ENCODE data around the gene TVP23B. TPM values are rescaled to one million over a fixed set of nuclear protein-coding genes. Genes with fewer than 3 reads are reported as not detected.
"Not testable (repeated sequence)": the region's sequence is repeated elsewhere in the genome, so short reads cannot be mapped to it uniquely, and the experiment has no call there.

The TVP23B gene
- 42.1 TPM for total RNA-seq
- long read RNA-seq, transcript TVP23B-201 (7 exons, 2,064 nt), result major isoform, 65 of 74 reads
- long read RNA-seq, partial matches to known transcripts, result 4 of 74 reads
- long read RNA-seq, other reads (novel, unspliced or antisense), result 3 of 74 reads

DNA sequence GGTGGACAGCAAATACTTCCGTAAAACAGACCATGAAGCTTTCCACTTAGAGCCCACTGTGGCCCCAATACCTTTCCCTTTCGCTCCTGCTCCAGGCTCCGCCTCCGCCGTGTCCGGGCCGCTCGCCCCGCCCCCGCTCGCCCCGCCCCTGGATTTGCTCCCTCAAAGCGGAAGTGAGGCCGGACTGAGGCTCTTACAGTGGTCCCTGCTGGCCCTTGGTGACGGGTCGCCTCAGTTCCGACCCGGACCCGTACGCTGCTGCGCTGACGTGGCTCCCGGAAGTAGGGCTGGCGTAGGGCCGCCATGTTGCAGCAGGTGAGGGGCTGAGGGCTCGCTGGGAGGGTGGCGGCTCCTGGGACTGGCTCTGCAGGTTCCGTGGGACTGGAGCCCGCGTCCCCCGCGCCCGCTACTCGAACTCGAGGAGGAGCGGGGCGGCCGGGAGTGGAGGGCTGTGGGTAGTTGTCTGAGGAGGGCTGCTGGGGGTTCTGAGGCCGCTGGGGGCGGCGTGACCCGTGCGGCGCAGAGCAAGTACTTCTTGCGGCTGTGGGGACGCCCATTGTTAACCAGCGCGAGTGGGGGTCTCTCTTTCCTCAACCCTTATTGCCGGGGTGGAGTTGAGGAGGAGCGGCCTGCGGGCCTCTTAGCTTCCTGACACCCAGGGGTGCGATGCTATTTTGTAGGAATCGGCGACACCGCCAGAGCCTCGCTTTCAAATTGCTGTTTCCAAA lies at the start of gene TVP23B:
TSS of gene TVP23B (plus strand) at position 193 of the 728 bp plus-strand sequence. CDS start at position 304, 111 bp downstream.
- peak; percentile 100 for ATAC-seq
- H3K9me3 ChIP-seq; H3K27me3 ChIP-seq; intact Hi-C loops (cut with DNase I); H3K36me3 ChIP-seq; H3K4me1 ChIP-seq: not testable (repeated sequence)
- Histone ChIP-seq H3K27ac (peak within 1 kb of the TSS; percentile 84), H3K4me3 (peak within 1 kb of the TSS; percentile 57)
- peak; percentile 99 for DNase-seq

DNA sequence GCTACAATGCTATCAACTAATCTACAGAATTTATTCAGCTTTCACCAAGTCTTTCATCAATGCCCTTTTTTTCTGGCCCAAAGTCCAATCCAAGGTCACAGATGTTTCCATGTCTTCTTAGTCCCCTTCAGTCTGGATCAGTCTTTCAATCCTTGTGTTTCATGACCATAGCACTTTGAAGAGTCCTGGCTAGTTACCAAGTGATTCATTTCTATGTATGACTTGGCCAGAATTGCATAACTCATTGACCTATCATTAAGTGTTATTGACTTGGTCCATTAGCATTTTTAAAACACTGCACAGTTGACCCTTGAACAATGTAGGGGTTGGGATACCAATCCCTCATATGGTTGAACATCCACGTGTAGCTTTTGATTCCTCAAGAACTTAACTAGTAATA lies 48.5 kb upstream of the TVP23B start:
- H3K36me3 ChIP-seq; intact Hi-C loops (cut with DNase I): not testable (repeated sequence)
- peak; percentile 9 for ATAC-seq

DNA sequence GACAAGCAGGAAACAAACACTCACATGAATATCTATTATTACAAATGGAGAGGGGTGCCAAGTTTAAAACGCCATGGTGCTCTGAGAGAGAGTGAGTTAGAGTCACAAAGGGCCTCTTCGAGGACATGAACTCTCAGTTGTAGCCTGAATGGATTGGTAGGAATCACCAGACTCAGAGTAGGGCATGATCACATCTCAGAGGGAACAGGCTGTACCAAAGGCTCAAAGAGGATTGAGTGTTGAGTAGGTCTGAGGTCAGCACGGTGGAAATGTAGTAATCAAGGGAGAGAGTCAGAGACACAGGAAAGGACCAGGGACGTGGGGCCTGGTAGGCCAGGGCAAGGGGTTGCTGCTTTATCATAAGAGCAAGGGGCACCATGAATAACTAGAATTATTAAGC lies 47.6 kb upstream of the TVP23B start:
- DNase-seq; H3K9me3 ChIP-seq; H3K36me3 ChIP-seq; H3K4me3 ChIP-seq; intact Hi-C loops (cut with DNase I); H3K27ac ChIP-seq; H3K27me3 ChIP-seq; H3K4me1 ChIP-seq: not testable (repeated sequence)
- peak; percentile 83 for ATAC-seq

More for the DNA sequence above, 48.5 kb upstream of the TVP23B start:
- H3K4me1 ChIP-seq, DNase-seq, H3K27me3 ChIP-seq, H3K27ac ChIP-seq, H3K4me3 ChIP-seq, H3K9me3 ChIP-seq: not testable (repeated sequence)

DNA sequence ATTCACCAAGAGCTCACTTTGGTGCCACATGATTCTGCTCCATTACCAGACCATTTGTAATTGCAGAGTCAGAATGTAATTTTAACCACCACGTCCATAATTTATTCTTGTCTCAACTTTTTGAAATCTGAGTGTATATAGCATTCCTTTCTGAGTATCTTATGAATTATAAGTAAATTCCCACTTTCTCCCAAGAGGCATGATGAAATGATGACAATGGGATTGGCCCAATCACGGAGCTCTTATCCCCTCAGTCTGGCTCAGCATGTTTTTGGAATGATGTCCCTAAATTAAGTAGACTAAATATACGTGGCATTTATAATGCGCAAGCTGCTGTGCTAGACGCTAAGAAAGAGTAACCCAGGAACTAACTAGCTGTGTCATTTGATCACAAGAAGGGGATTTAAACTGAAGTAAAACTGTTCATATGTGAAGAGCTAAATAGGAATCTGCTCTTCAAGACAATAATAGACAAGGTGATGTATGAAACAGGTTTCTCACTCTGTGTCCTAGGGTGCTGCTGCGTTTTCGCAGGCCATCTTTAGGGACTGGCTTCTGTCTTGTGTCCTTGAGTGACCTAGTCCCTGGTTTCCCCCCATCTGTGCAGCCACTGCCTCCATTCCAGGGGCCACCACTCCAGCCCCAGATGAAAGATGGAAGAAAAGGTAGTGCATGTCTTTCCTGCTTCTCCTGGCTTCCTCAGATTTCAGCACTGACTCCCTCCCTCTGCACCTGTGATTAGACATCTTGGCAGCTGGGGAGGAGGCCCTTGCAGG lies 41.2 kb upstream of the TVP23B start:
- H3K9me3 ChIP-seq; intact Hi-C loops (cut with DNase I); H3K4me1 ChIP-seq; ATAC-seq; H3K27me3 ChIP-seq; H3K27ac ChIP-seq; DNase-seq; H3K4me3 ChIP-seq; H3K36me3 ChIP-seq: not testable (repeated sequence)

DNA sequence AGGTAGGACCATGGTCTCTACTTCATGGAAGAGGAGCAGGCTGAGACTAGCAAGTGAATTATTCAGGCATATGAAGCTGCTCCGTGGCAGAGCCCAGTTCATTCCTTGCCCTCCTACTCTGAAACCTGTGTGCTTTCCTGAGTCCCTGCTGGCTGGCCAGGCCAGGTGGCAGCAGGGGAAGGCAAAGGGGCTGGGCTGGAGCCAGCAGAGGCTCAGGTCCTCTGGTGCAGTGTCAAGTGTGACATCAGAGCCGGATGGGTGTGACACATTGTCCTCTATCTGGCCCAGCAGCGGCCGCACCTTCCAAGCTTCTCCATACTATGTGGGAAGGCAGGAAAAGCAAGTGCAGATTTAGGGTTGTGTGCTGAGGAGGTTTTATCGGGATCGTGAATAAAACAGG lies 39.8 kb upstream of the TVP23B start:
- intact Hi-C loops (cut with DNase I); H3K9me3 ChIP-seq; DNase-seq; H3K4me1 ChIP-seq; H3K27ac ChIP-seq; H3K4me3 ChIP-seq; H3K27me3 ChIP-seq; H3K36me3 ChIP-seq: not testable (repeated sequence)
- ATAC-seq, result peak; percentile 40

GRCh38 chr17:18743699-18744421 lies 37.1 kb upstream of the TVP23B start, which contains the start of gene FBXW10:
TSS of gene FBXW10 (plus strand) at chr17:18744054. CDS start at chr17:18744245, 191 bp downstream.
- H3K4me3 ChIP-seq; intact Hi-C loops (cut with DNase I); H3K27me3 ChIP-seq; DNase-seq; H3K9me3 ChIP-seq; H3K36me3 ChIP-seq; H3K27ac ChIP-seq; H3K4me1 ChIP-seq: not testable (repeated sequence)
- ATAC-seq, result peak; percentile 61

- ATAC-seq, result not testable (repeated sequence)
Measured at GRCh38 chr17:18744726-18745125, 36.3 kb upstream of the TVP23B start.

GRCh38 chr17:18746551-18746950 lies 34.4 kb upstream of the TVP23B start:
- H3K4me1 ChIP-seq; H3K27me3 ChIP-seq; H3K36me3 ChIP-seq; intact Hi-C loops (cut with DNase I); H3K9me3 ChIP-seq; H3K4me3 ChIP-seq; ATAC-seq; DNase-seq; H3K27ac ChIP-seq: not testable (repeated sequence)

More at GRCh38 chr17:18744726-18745125, 36.3 kb upstream of the TVP23B start:
- H3K27ac ChIP-seq; DNase-seq; H3K4me3 ChIP-seq; H3K4me1 ChIP-seq; H3K36me3 ChIP-seq; H3K27me3 ChIP-seq; intact Hi-C loops (cut with DNase I); H3K9me3 ChIP-seq: not testable (repeated sequence)

GRCh38 chr17:18747501-18747900 lies 33.5 kb upstream of the TVP23B start:
- H3K27me3 ChIP-seq; H3K9me3 ChIP-seq; H3K36me3 ChIP-seq; ATAC-seq; H3K27ac ChIP-seq; H3K4me3 ChIP-seq; intact Hi-C loops (cut with DNase I); H3K4me1 ChIP-seq; DNase-seq: not testable (repeated sequence)

DNA sequence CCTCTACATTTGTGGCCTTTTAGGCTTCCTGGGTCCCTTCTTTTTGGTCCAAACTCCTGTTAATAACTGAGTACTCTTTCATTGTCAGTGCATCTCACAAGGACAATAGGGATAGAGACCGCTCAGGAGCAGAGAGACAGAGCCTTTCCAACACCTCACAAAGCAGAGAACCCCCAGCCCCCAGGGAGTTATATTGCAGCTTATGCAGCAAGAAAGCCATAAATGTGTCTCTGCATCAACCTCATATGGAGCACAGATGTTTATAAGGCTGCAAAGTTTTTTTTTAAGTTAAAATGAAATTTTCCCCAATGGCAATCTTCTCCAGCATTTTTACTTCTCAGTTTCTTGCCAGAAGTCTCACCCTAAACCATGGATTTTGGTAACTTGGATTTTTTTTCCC lies 30.7 kb upstream of the TVP23B start:
- ATAC-seq; DNase-seq; H3K9me3 ChIP-seq; H3K4me3 ChIP-seq; H3K36me3 ChIP-seq; H3K27ac ChIP-seq; H3K4me1 ChIP-seq; intact Hi-C loops (cut with DNase I); H3K27me3 ChIP-seq: not testable (repeated sequence)

DNA sequence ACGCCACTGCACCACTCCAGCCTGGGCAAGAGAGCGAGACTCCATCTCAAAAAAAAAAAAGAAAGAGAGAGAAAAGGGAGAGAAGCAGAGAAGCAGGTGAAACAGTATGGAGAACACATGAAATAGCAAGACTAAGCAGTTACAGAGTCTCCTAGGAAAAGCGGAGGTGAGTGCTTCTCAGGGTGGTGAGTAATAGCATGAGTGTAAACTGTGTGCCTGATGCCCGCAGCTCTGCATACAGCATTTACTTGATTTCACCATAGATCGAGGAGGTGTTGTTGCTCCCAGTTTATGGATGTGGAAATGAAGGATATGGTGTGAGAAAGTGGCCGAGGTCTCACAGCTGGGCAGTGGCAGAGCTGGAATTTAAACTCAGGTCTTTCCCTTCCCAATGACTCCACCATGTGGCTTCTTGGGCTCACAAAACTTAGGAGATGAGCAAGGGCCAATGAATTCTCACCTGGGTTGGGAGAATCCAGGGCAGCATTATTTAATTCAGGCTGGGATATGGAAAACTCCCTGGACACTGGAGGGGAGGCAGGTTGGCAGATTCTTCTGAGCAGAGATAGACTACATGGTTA lies 27.1 kb upstream of the TVP23B start:
- intact Hi-C loops (cut with DNase I); DNase-seq; H3K9me3 ChIP-seq; H3K4me1 ChIP-seq; H3K4me3 ChIP-seq; H3K27ac ChIP-seq; H3K36me3 ChIP-seq; H3K27me3 ChIP-seq: not testable (repeated sequence)
- ATAC-seq, result peak; percentile 67

DNA sequence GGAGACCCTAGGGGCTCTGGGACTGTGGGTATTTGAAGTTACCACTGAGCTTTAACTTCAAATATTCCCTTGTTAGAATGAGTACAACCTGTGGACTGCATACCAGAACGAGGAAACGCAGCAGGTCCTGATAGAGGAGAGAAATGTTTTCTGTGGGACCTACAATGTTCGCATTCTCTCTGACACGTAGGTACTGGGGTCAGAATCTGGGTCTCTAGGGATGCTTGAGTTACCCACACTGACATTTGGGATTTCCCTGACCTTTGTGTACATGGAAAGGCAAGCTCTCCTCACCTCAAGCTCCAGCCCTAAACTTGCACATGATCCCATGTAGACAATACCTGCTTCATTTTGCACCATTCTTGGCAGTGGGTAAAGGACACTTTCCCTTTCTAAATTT lies 25.0 kb upstream of the TVP23B start:
- H3K4me3 ChIP-seq; H3K27me3 ChIP-seq; DNase-seq; H3K27ac ChIP-seq; H3K36me3 ChIP-seq; ATAC-seq; H3K9me3 ChIP-seq; H3K4me1 ChIP-seq; intact Hi-C loops (cut with DNase I): not testable (repeated sequence)

DNA sequence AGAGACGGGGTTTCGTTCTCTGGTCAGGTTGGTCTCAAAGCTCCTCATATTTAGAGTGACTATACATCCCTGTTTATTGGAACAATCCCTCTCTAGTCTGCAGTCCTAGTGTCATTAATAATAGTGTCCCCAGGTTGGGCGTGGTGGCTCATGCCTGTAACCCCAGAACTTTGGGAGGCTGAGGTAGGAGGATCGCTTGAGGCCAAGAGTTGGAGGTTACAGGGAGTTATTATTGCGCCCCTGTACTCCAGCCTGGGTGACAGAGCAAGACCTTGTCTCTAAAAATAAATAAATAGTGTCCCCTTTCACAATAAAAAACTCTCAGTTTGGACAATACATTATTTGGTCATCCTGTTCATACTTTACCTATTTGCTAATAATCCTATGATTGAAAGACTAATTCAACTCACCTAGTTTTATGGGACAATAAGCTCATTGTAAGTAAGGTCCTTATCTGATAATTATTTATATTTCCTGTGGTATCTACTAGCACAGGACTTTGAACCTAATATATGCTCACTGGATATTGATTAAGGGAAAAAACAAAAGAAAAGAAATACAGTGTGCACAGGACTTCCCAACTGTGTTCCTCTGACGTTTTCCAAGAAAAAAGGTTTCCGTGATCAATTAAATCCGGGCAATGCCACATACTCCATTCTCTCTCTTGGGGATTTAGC lies 23.5 kb upstream of the TVP23B start:
- ATAC-seq; intact Hi-C loops (cut with DNase I); DNase-seq; H3K27ac ChIP-seq; H3K9me3 ChIP-seq; H3K4me3 ChIP-seq; H3K4me1 ChIP-seq; H3K27me3 ChIP-seq; H3K36me3 ChIP-seq: not testable (repeated sequence)
